Cardiac fibroblast (primary cell): ENCODE results near the gene LPP.

Experiments used
- DNase-seq, 2 donors: peaks; one replicate each; pipeline versions ENCODE4 v3.0.0 to v3.0.0-alpha.2; 2010; ENCODE audit warnings: low read depth in 2 of 2
- H3K4me3 ChIP-seq, 2 donors: replicated peaks in 1 of 2; 1 replicate in 1 of 2; 2 replicates in 1 of 2; pipeline ENCODE4 v1.5.1; 2011; ENCODE audit warnings: low read depth in 2 of 2, low read length in 2 of 2, mild to moderate bottlenecking in 2 of 2, moderate library complexity in 1 of 2
- CTCF ChIP-seq: IDR thresholded peaks from one replicate; pipeline ENCODE4 v1.5.1; 2011; ENCODE audit warnings: low read depth, mild to moderate bottlenecking, low read length, inconsistent platforms

Gene LPP

DNA sequence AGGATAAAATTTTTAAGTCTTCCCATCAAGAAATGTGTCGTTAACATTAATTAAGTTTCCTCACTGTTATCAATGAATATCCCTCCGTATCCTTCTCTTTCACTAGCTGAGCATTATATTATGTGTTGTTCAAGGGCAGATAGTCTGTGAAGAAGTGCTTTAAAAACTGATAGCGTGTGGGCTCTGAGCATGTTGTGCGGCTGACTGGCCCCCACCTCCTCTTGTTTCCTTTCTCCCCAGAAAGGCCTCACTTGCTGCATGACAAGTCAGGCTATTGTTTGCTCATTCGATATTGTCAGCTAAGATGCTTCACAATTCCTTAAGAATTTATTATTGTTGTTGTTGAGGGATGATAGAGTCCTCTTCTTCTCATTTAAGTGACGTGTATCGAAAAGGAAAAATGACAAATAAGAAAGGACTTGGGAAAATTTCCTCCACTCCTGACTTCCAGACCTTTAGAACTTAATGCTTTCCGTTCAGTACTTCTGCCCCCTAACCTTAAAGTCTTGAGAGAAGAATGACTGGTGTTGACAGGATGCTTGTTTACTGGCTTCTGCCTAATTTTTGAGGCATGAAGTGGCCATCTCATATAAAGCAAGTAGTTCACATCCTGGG is 298.3 kb downstream of the LPP start:
- no peak for DNase-seq
- no peak for TF ChIP-seq CTCF

GRCh38 chr3:188453431-188454384 is 299.8 kb downstream of the LPP start:
- DNase-seq = no peak
- TF ChIP-seq CTCF = no peak
- H3K4me3 ChIP-seq = no peak overlapping the region

More for the DNA sequence above, 298.3 kb downstream of the LPP start:
- no peak overlapping the region for H3K4me3 ChIP-seq

DNA sequence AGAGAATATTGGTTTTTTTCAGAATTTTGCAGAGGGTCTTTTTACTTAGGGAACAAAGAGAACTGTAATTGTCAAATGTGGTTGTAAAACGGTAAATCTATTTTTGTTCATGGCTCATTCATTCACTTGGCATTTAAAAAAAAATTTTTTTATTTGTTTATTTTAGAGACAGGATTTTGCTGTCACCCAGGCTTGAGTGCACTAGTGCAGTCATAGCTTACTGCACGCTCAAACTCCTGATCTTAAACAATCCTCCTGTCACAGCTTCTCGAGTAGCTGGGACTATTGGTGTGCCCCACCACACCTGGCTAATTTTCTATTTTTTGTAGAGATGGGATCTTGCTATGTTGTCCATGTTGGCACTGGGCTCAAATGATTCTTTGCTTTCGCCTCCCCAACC is 301.8 kb downstream of the LPP start:
- no peak for DNase-seq
- no peak overlapping the region for H3K4me3 ChIP-seq
- TF ChIP-seq CTCF = no peak

DNA sequence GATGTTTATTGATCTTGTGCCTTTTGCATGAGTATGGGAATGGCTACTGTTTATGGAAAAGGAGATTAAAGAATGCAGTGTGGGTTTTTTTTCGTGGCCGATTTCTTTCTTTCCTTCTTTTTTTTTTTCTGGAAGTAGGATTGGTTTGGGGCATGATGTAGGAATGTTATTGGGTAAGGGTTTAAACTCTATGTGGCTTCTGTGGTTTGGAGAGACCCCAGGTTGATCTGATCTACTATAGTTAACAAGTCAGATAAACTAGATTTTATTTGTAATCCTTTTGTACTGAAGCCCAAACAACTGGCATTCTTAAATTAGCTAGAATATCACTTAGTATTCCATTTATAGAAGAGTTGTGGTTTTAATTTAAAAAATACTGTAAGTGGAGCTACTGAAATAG is 304.8 kb downstream of the LPP start:
- no peak for TF ChIP-seq CTCF
- DNase-seq = no peak
- no peak overlapping the region for H3K4me3 ChIP-seq

DNA sequence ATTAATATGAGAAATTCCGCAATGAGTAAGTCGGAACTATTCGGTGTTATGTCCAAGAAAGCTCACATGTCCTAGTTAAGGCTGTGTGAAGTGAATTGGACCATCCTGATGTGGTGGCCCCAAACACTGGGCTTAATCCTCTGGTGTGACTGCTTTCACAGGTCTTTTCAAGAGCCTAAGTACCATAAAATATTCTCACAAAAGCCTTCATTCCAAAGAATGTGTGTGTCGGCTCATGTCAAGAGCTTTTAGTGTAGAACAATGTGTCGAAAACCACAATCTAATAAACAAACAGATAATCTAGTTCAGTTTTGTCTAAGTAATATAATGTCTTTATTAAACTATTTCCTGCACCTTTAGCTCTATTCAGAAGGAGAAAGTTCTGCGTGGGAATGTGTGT is 311.4 kb downstream of the LPP start:
- DNase-seq = no peak
- no peak overlapping the region for H3K4me3 ChIP-seq
- TF ChIP-seq CTCF = no peak

DNA sequence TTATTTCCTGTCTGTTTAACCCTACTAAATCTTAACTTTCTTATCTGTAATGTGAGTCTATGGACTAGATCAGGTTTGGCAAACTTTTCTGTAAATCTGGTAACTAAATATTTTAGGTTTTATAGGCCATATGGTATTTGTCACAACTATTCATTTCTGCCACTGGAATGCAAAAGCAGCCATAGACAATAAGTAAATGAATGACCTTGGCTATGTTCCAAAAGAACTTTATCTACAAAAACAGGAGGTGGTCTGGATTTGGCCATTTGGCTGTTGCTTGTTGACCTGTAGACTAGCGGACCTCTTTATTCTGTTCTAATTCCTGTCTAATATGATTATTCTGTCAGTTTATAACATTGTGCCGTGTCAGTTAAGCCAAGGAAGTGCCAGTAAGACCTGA is 314.2 kb downstream of the LPP start:
- H3K4me3 ChIP-seq = no peak overlapping the region
- DNase-seq = peak; percentile 11 to 45
- TF ChIP-seq CTCF = no peak
